ENCODE measurements around the gene BCAS3. TPM values are rescaled to one million over a fixed set of nuclear protein-coding genes. Genes with fewer than 3 reads are reported as not detected.

The BCAS3 gene
- total RNA-seq, 6 experiments from 2014 or later = 9.2 to 22.1 (median 14.2) TPM

GRCh38 chr17:61322325-61323002 lies 644.8 kb downstream of the BCAS3 start:
- no peaks in the 10 kb centered on the region for H3K36me3 ChIP-seq
- no peaks in the 10 kb centered on the region for H3K27me3 ChIP-seq
- TF ChIP-seq POLR2A (IDR thresholded peaks at IDR 0.05) (no peak), CTCF (IDR thresholded peaks at IDR 0.05) (no peak)
- no peak for DNase-seq
- no peaks in the 10 kb centered on the region for H3K4me1 ChIP-seq
- intact Hi-C loops (cut with DNase I) = no loop called here
- H3K27ac ChIP-seq = no peak overlapping the region
- H3K9me3 ChIP-seq = no peaks in the 10 kb centered on the region
- no peak for ATAC-seq
- 86% methylated on average over 4 of the region's 4 CpGs for WGBS (ENCODE audit: insufficient coverage, low coverage, low lambda C conversion rate, missing lambda C conversion rate)
- H3K4me3 ChIP-seq = no peak overlapping the region

- no peak for DNase-seq
- Histone ChIP-seq H3K27ac (no peak overlapping the region), H3K4me1 (no peaks in the 10 kb centered on the region), H3K4me3 (no peak overlapping the region), H3K36me3 (no peaks in the 10 kb centered on the region), H3K9me3 (no peaks in the 10 kb centered on the region), H3K27me3 (no peaks in the 10 kb centered on the region)
- TF ChIP-seq CTCF (IDR thresholded peaks at IDR 0.05) = no peak
- ATAC-seq = peak; percentile 22 to 40 (median 31)
- 63% methylated on average over 13 of the region's 13 CpGs for WGBS (ENCODE audit: insufficient coverage, low coverage, low lambda C conversion rate, missing lambda C conversion rate)
- intact Hi-C loops (cut with DNase I) = no loop called here
Measured at GRCh38 chr17:61323003-61323908, 645.6 kb downstream of the BCAS3 start.

DNA sequence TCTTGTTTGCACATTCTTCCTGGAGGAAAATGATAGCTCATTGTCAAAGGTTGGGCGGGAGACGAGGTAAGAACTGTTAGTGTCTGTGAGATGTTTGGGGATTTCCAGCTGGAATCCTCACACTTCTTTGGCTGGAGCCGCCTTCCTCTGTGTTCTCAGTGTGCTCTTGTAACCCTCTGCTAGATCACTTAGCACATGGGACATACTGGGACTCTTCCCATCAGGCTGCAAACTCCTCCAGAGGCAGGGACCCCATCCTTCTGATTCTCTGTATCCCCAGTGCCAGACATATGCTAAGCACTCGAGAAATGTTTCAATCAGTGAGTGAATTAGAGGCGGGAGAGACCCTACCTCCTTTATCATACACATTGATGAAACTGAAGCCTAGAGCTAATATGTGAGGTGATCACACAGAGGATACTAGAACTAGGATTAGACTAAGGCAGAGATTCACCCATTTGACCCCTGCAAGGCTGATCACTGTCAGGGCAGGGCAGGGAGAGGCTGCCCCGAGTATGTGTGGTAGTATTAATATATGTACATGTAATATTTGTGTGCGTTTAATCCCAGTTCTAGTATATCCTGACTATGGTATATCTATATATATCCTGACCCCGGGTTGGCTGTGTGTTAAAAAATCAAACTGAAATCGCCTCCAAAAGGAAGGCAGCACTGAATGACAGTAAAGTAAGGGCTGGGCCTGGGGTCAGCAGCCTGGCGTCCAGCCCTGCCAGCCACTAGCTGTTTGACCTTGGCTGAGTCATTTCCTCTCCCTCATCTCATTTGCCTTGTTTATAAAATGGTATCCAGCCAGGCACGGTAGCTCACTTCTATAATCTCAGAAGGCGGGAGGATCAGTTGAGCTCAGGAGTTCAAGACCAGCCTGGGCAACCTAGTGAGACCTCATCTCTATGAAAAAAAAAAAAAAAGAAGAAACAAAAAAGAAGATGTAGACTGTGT lies 646.5 kb downstream of the BCAS3 start:
- ATAC-seq (peak in 3 of 4 donors; percentile 18 to 38 (median 20)), DNase-seq (no peak)
- TF ChIP-seq CTCF (IDR thresholded peaks at IDR 0.05) (no peak), POLR2A (IDR thresholded peaks at IDR 0.05) (no peak)
- H3K9me3 ChIP-seq = no peaks in the 10 kb centered on the region
- 68% methylated on average over 11 of the region's 12 CpGs for WGBS (ENCODE audit: insufficient coverage, low coverage, low lambda C conversion rate, missing lambda C conversion rate)
- H3K4me3 ChIP-seq = no peak overlapping the region
- no peaks in the 10 kb centered on the region for H3K4me1 ChIP-seq
- H3K27ac ChIP-seq = no peak overlapping the region
- no peaks in the 10 kb centered on the region for H3K27me3 ChIP-seq
- intact Hi-C loops (cut with DNase I) = no loop called here
- no peaks in the 10 kb centered on the region for H3K36me3 ChIP-seq

GRCh38 chr17:61324950-61325349 lies 647.3 kb downstream of the BCAS3 start:
- intact Hi-C loops (cut with DNase I) = no loop called here

More at GRCh38 chr17:61324950-61325349, 647.3 kb downstream of the BCAS3 start:
- no peak for TF ChIP-seq POLR2A (IDR thresholded peaks at IDR 0.05)
- ATAC-seq (no peak), DNase-seq (no peak)
- Histone ChIP-seq H3K27me3 (no peaks in the 10 kb centered on the region), H3K4me1 (no peaks in the 10 kb centered on the region), H3K36me3 (no peaks in the 10 kb centered on the region), H3K27ac (no peak overlapping the region), H3K4me3 (no peak overlapping the region), H3K9me3 (no peaks in the 10 kb centered on the region)
- 94% methylated on average over 2 of the region's 5 CpGs for WGBS (ENCODE audit: insufficient coverage, low coverage, low lambda C conversion rate, missing lambda C conversion rate)
